ENCODE measurements around the gene EEF1G.

EEF1G gene

GRCh38 chr11:62544581-62545436 is 28.9 kb downstream of the EEF1G start:
- peak overlapping the region; percentile 83 for H3K4me3 ChIP-seq (ENCODE audit: low read depth, low read length)
- TF ChIP-seq MYC (IDR thresholded peaks at IDR 0.05; ENCODE audit: low read depth, low read length) (no peak), MAX (IDR thresholded peaks at IDR 0.05; ENCODE audit: low read depth, low read length) (peak; percentile 16; the same call in 1 of the 2 replicates), CTCF (IDR thresholded peaks at IDR 0.05; ENCODE audit: low read depth, low read length) (no peak), POLR2A (IDR thresholded peaks at IDR 0.05; ENCODE audit: extremely low read depth, insufficient read length) (no peak)
- DNase-seq (ENCODE audit: low read depth): peak; percentile 75

GRCh38 chr11:62543680-62544444 is 29.8 kb downstream of the EEF1G start:
- no peak for DNase-seq (ENCODE audit: low read depth)
- TF ChIP-seq MYC (IDR thresholded peaks at IDR 0.05; ENCODE audit: low read depth, low read length) (no peak), MAX (IDR thresholded peaks at IDR 0.05; ENCODE audit: low read depth, low read length) (no peak), CTCF (IDR thresholded peaks at IDR 0.05; ENCODE audit: low read depth, low read length) (no peak), POLR2A (IDR thresholded peaks at IDR 0.05; ENCODE audit: extremely low read depth, insufficient read length) (no peak)
- H3K4me3 ChIP-seq (ENCODE audit: low read depth, low read length): peak overlapping the region; percentile 83

GRCh38 chr11:62542750-62543567 is 30.7 kb downstream of the EEF1G start:
- peak; percentile 38; the same call in 1 of the 2 replicates for TF ChIP-seq MAX (IDR thresholded peaks at IDR 0.05; ENCODE audit: low read depth, low read length)
- TF ChIP-seq POLR2A (IDR thresholded peaks at IDR 0.05; ENCODE audit: extremely low read depth, insufficient read length): no peak
- peak; percentile 95 for TF ChIP-seq CTCF (IDR thresholded peaks at IDR 0.05; ENCODE audit: low read depth, low read length)
- TF ChIP-seq MYC (IDR thresholded peaks at IDR 0.05; ENCODE audit: low read depth, low read length): no peak; the same call in 1 of the 2 replicates
- DNase-seq (ENCODE audit: low read depth): peak; percentile 96
- peak overlapping the region; percentile 46 for H3K4me3 ChIP-seq (ENCODE audit: low read depth, low read length)

GRCh38 chr11:62542111-62542745 is 31.5 kb downstream of the EEF1G start:
- TF ChIP-seq CTCF (IDR thresholded peaks at IDR 0.05; ENCODE audit: low read depth, low read length) (no peak), MYC (IDR thresholded peaks at IDR 0.05; ENCODE audit: low read depth, low read length) (no peak), POLR2A (IDR thresholded peaks at IDR 0.05; ENCODE audit: extremely low read depth, insufficient read length) (no peak), MAX (IDR thresholded peaks at IDR 0.05; ENCODE audit: low read depth, low read length) (no peak)
- DNase-seq (ENCODE audit: low read depth): no peak
- peak overlapping the region; percentile 46 for H3K4me3 ChIP-seq (ENCODE audit: low read depth, low read length)
